Adrenal gland (tissue), 5 donors: ENCODE results near the gene JPT1.

Experiments used
- CTCF ChIP-seq, 6 experiments: fragments of 450-650 bp in 4 of 6; fragments of 200-600 bp in 2 of 6; sonication (generic) in 1 of 6; IDR thresholded peaks; 1 replicate in 5 of 6; 2 replicates in 1 of 6; pipeline versions ENCODE4 v1.5.1 to v1.8.0; 2016 to 2021; ENCODE audit warnings: antibody characterized with exemption in 6 of 6, mild to moderate bottlenecking in 2 of 6, moderate library complexity in 1 of 6
- POLR2A ChIP-seq, 2 donors: fragments of 450-650 bp; IDR thresholded peaks; one replicate each; pipeline ENCODE4 v1.6.1; 2017; ENCODE audit warnings: antibody characterized with exemption in 2 of 2, mild to moderate bottlenecking in 2 of 2, moderate library complexity in 1 of 2
- donor health status: DM: no; HTN: no; CAD: no.

GRCh38 chr17:75182569-75183436 lies 28.5 kb upstream of the JPT1 start, which contains the start of gene SUMO2:
- peak; percentile 77 to 87 for TF ChIP-seq POLR2A (IDR thresholded peaks at IDR 0.05)
- TF ChIP-seq CTCF (IDR thresholded peaks at IDR 0.05) = peak in 4 of 6 experiments; percentile 23 to 54 (median 49)
